Activated naive CD8-positive, alpha-beta T cell treated with anti-CD3 and anti-CD28 coated beads for 36 hours (primary cell): ENCODE results near the gene TMEM94. TPM values are rescaled to one million over a fixed set of nuclear protein-coding genes. Genes with fewer than 3 reads are reported as not detected.

ENCODE experiments used
- DNase-seq: peaks from one replicate; pipeline ENCODE4 v3.0.0; 2021
- H3K27ac Mint-ChIP-seq: one replicate; pipeline ENCODE4 v1.8.0; 2022; ENCODE audit warnings: mild to moderate bottlenecking, moderate library complexity, mixed read lengths
- H3K27me3 Mint-ChIP-seq: one replicate; pipeline ENCODE4 v1.8.0; 2022; ENCODE audit warnings: mild to moderate bottlenecking, mixed read lengths
- H3K36me3 Mint-ChIP-seq: one replicate; pipeline ENCODE4 v1.8.0; 2021; ENCODE audit warnings: mild to moderate bottlenecking, mixed read lengths
- H3K4me1 Mint-ChIP-seq: one replicate; pipeline ENCODE4 v1.8.0; 2021; ENCODE audit warnings: mixed read lengths
- H3K4me3 Mint-ChIP-seq: one replicate; pipeline ENCODE4 v1.8.0; 2022; ENCODE audit warnings: mild to moderate bottlenecking, moderate library complexity, mixed read lengths
- H3K9me3 Mint-ChIP-seq: one replicate; pipeline ENCODE4 v1.8.0; 2022; ENCODE audit warnings: mixed read lengths
- total RNA-seq, 2 experiments: library from RNA; stranded (reverse); gene quantifications; one replicate each; pipeline ENCODE4 v1.2.3, GENCODE V29; 2021

Gene TMEM94
- total RNA-seq, 2 experiments from 2014 or later = 46.6 to 55.5 TPM

- Mint-ChIP-seq H3K27me3 (no peaks in the 10 kb centered on the region), H3K4me3 (no peak overlapping the region), H3K9me3 (no peaks in the 10 kb centered on the region), H3K36me3 (no peaks in the 10 kb centered on the region), H3K27ac (no peak overlapping the region), H3K4me1 (peaks cover 9% of the 10 kb centered on the region)
- DNase-seq = no peak
These were observed 37.2 kb downstream of the TMEM94 start for GRCh38 chr17:75493476-75494129.

DNA sequence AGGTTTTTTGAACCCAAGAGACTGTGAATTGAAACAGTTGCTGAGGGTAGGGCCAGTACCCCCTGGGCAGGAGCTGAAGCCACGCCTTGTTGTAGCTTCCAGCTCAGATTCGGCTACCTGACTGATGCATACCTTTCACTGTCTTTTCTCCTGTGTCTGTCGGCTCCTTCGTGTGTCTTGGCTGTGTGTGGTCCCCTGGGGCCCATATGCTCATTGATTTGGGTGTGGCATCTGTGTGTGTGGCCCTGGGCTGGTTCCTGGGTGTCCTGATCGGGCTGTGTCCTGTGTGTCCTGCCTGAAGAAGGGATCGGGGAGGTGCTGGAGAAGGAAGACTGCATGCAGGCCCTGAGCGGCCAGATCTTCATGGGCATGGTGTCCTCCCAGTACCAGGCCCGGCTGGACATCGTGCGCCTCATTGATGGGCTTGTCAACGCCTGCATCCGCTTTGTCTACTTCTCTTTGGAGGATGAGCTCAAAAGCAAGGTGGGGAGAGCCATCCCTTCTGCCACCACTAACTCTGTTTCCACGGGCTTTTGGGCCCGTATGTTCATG lies 38.0 kb downstream of the TMEM94 start:
- H3K9me3 Mint-ChIP-seq = no peaks in the 10 kb centered on the region
- peaks cover 5% of the 10 kb centered on the region for H3K4me1 Mint-ChIP-seq
- no peak overlapping the region for H3K27ac Mint-ChIP-seq
- no peak for DNase-seq
- H3K27me3 Mint-ChIP-seq = no peaks in the 10 kb centered on the region
- H3K4me3 Mint-ChIP-seq = no peak overlapping the region
- no peaks in the 10 kb centered on the region for H3K36me3 Mint-ChIP-seq

GRCh38 chr17:75496005-75496404 lies 39.6 kb downstream of the TMEM94 start:
- Mint-ChIP-seq H3K36me3 (no peaks in the 10 kb centered on the region), H3K4me3 (no peak overlapping the region), H3K27me3 (no peaks in the 10 kb centered on the region), H3K27ac (no peak overlapping the region), H3K9me3 (no peaks in the 10 kb centered on the region), H3K4me1 (peaks cover 5% of the 10 kb centered on the region)
- no peak for DNase-seq

GRCh38 chr17:75498039-75498725 lies 41.7 kb downstream of the TMEM94 start:
- no peak overlapping the region for H3K27ac Mint-ChIP-seq
- no peaks in the 10 kb centered on the region for H3K9me3 Mint-ChIP-seq
- H3K4me3 Mint-ChIP-seq = no peak overlapping the region
- no peak for DNase-seq
- no peaks in the 10 kb centered on the region for H3K36me3 Mint-ChIP-seq
- peaks cover 5% of the 10 kb centered on the region for H3K4me1 Mint-ChIP-seq
- H3K27me3 Mint-ChIP-seq = no peaks in the 10 kb centered on the region

DNA sequence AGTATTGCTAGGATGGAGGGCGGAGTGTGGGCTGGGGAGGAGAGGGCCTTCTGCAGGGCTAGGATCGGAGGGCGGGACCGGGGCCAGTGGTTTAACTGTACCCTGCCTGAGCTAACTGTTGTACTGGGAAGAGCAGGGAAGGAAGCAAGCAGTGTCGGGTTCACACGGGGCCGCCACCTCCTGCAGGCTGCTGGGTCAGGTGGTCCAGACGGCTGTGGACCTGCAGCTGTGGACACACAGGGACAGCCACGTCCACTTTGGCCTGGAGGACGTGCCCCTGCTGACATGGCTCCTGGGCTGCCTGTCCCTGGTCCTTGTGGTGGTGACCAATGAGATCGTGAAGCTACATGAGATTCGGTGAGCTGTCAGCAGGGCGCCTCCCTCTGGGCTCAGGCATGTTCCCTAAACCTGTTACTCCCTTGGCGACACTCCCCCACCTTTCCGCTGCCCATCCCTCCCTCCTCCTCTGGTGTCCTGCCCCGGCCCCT lies 42.3 kb downstream of the TMEM94 start:
- H3K9me3 Mint-ChIP-seq = no peaks in the 10 kb centered on the region
- no peak overlapping the region for H3K27ac Mint-ChIP-seq
- no peaks in the 10 kb centered on the region for H3K36me3 Mint-ChIP-seq
- DNase-seq = no peak
- peaks cover 5% of the 10 kb centered on the region for H3K4me1 Mint-ChIP-seq
- no peak overlapping the region for H3K4me3 Mint-ChIP-seq
- no peaks in the 10 kb centered on the region for H3K27me3 Mint-ChIP-seq

DNA sequence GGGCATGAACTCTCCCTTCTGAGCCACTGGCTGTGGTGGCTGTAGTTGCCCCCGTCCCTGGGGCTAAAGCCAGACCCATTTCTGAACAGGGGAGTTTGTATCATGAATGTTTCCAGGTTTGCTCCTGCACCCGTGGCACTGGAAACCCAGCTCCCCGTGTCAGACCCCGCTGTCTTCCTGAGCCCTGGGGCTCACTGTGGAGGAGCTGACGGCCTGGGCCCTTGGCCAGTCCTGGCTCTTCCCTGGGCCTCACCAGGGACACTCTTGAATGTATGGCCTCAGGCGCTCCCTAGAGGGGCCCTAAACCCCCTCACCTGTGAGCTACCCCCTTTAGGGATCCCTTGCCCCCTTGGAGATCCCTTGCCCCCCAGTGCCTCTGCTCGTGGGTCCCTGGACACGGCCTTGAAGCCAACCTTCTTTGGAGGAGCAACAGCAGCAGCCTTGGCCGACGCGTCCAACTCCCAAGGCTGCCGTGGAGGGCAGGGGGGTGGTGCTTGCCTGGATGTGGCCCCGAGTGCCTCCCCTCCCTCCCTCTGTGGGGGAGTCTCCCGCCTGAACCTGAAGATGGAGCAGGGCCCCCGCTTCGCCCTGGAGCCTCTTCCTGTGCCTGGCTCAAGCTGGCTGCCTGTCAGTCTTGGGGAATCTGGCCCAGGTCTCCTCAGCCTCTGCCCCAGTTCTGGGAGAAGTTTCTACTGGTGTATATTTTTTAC lies 43.0 kb downstream of the TMEM94 start:
- H3K36me3 Mint-ChIP-seq = no peaks in the 10 kb centered on the region
- no peak overlapping the region for H3K27ac Mint-ChIP-seq
- DNase-seq = no peak
- peaks cover 5% of the 10 kb centered on the region for H3K4me1 Mint-ChIP-seq
- H3K9me3 Mint-ChIP-seq = no peaks in the 10 kb centered on the region
- no peaks in the 10 kb centered on the region for H3K27me3 Mint-ChIP-seq
- H3K4me3 Mint-ChIP-seq = no peak overlapping the region

DNA sequence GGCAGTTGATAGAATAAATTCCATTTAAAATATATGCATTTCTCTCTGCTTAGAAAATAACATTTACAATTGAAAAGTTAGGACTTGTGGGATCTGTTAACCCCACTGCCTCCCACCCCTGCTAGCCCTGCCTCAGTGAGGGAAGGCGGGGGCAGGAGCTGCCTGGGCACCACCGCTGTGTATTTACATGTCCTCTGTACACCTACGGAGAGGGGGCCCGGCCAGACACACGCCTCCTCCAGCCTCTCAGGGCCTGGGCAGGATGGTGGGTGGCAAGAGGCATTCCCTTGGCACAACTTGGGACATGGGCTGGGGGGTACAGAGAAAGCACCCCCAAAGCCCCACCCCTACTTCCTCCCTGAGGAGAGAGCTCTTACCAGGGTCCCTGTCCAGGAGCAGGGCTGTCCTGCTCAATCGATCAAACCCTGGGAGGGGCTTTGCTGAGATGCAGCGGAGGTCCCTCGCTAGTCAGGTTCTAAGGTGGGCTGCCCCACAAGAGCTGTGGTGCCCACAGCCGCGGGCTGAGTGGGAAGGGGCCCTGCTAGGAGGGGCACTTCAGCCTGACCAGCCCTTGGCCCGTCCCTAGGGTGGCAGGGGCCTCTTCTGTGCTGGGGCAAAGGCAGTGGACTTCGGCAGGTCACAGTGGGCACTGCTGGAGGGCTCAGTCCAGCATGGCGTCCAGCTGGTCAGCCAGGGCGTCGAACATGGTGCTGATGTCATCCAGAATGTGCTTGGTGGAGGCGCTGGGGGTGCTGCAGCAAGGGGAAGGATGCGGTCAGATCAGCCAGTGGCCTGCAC lies 44.2 kb downstream of the TMEM94 start:
- no peak for DNase-seq
- Mint-ChIP-seq H3K4me1 (peaks cover 5% of the 10 kb centered on the region), H3K27ac (no peak overlapping the region), H3K9me3 (no peaks in the 10 kb centered on the region), H3K4me3 (no peak overlapping the region), H3K36me3 (no peaks in the 10 kb centered on the region), H3K27me3 (no peaks in the 10 kb centered on the region)

DNA sequence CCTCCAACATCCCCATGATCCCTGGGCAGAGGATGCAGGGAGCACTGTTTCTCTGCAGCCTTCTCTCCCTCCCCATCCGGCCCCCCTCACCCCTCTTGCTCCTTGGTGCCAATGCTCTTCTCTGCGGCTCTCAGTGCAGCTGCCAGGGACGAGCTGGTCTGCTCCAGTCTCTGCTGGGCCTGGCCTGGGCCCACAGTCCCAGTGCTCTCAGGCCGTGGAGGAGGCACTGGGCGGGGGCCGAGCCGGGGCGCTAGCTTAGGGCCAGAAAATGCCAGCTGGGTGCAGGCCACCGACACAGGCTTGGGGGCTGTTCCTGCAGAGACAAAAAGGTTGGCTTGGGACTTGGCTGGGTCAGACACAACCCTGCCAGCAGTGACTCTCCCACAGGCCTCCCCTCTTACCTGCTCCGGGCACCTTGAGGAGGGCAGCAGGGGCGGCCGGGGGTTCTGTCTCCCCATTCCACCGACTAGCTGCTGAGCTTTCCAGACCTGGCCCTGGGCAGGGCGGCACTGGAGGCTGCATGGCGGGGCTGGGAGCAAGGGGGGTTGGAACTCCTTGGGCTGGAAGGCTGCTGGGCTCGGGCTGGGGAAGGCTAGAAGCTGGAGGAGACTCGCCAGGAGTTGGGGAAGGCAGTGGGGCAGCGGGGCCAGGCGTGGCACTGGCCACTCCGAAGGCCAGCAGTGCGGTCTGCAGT lies 45.1 kb downstream of the TMEM94 start:
- no peaks in the 10 kb centered on the region for H3K36me3 Mint-ChIP-seq

DNA sequence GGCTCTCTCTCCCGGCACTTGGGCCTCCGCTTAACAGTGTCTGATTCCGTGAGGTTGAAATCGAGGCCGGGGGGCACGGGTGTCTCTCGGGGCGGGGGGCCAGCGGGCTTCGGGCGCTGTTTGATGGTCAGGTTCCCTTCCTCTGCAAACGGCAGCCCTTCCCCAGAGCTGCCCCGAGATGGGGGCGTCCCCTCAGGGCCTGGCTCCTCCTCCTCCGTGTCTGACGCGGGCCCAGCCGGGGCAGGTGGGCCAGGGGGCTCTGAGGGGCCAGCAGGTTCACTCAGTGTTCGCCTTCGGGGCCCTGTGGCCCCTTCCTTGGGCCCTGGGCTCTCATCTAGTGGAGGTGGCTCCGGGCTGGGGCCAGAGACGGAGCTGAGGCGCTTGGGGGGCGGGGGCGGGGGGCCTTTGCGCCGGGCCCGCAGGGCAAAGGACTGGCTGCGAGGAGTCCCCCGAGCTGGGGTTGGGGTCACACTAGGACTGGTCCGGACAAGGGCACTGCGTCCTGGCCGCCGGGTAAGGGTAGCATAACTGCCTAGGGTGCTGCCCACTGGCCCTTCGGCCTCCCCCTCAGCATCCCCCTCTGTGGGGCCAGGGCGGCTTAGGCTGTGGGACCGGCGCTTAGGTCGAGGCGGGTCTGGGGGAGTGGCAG lies 45.8 kb downstream of the TMEM94 start:
- no peak for DNase-seq
- Mint-ChIP-seq H3K27ac (no peak overlapping the region), H3K27me3 (no peaks in the 10 kb centered on the region), H3K4me3 (no peak overlapping the region), H3K4me1 (peaks cover 5% of the 10 kb centered on the region), H3K9me3 (no peaks in the 10 kb centered on the region), H3K36me3 (no peaks in the 10 kb centered on the region)

More for the DNA sequence above, 45.1 kb downstream of the TMEM94 start:
- DNase-seq = no peak
- Mint-ChIP-seq H3K27me3 (no peaks in the 10 kb centered on the region), H3K4me3 (no peak overlapping the region), H3K4me1 (peaks cover 5% of the 10 kb centered on the region), H3K9me3 (no peaks in the 10 kb centered on the region), H3K27ac (no peak overlapping the region)

GRCh38 chr17:75502721-75503329 lies 46.4 kb downstream of the TMEM94 start:
- H3K36me3 Mint-ChIP-seq = no peaks in the 10 kb centered on the region
- H3K27me3 Mint-ChIP-seq = no peaks in the 10 kb centered on the region
- no peak overlapping the region for H3K27ac Mint-ChIP-seq
- no peaks in the 10 kb centered on the region for H3K9me3 Mint-ChIP-seq
- H3K4me1 Mint-ChIP-seq = peaks cover 2% of the 10 kb centered on the region
- no peak for DNase-seq
- H3K4me3 Mint-ChIP-seq = no peak overlapping the region

DNA sequence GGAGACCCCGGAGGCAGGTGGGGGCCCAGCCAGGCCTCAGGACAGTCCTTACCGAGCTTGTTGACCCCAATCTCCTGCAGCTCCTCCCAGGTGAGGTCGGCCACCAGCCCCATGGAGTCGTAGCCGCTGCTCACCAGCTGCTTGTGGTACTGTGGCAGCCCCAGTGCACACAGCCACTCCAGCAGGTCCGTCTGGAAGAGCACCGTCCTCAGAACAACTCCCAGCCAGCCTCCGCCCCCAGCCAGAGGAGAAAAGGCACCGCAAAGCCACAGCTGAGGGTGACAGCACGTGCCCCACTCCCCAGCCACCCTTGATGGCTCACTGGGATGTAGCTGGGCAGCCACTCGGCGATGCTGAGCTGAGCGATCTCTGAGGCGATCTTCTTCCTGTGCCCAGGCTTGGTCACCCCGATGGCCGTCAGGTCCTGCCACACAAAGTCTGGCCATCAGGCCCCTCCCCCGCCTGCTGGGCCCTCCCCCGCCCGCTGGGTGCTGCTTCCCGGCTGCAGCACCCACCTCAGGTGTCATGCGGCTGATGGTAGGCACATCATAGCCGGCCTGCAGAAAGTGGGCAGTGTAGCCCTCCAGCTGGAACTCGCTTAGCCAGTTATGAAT lies 47.0 kb downstream of the TMEM94 start:
- no peak overlapping the region for H3K27ac Mint-ChIP-seq
- no peaks in the 10 kb centered on the region for H3K4me1 Mint-ChIP-seq
- DNase-seq = no peak
- no peaks in the 10 kb centered on the region for H3K9me3 Mint-ChIP-seq
- no peaks in the 10 kb centered on the region for H3K27me3 Mint-ChIP-seq
- no peak overlapping the region for H3K4me3 Mint-ChIP-seq
- H3K36me3 Mint-ChIP-seq = no peaks in the 10 kb centered on the region

- Mint-ChIP-seq H3K4me1 (no peaks in the 10 kb centered on the region), H3K27me3 (no peaks in the 10 kb centered on the region), H3K4me3 (no peak overlapping the region), H3K9me3 (no peaks in the 10 kb centered on the region), H3K27ac (no peak overlapping the region), H3K36me3 (no peaks in the 10 kb centered on the region)
- no peak for DNase-seq
These were observed 47.5 kb downstream of the TMEM94 start for GRCh38 chr17:75503976-75504346.
